Embryonic facial prominence (tissue), 1 donor: ENCODE results near the gene NFKB1.
"Not testable (repeated sequence)": the region's sequence is repeated elsewhere in the genome, so short reads cannot be mapped to it uniquely, and the experiment has no call there.

Experiments
- DNase-seq: peaks from one replicate; pipeline ENCODE4 v3.0.0-alpha.2; 2016; ENCODE audit errors: extremely low spot score

Gene NFKB1

GRCh38 chr4:102500696-102501446, at the start of gene NFKB1:
Gene NFKB1 (plus strand): TSS chr4:102501359. CDS start chr4:102525519, 24,160 bp downstream.
- DNase-seq, result peak; percentile 50

GRCh38 chr4:102452854-102453253, 48.3 kb upstream of the NFKB1 start:
- DNase-seq, result no peak

GRCh38 chr4:102453827-102454226, 47.3 kb upstream of the NFKB1 start:
- no peak for DNase-seq

GRCh38 chr4:102454268-102454667, 46.9 kb upstream of the NFKB1 start:
- no peak for DNase-seq

GRCh38 chr4:102454981-102455685, 46.0 kb upstream of the NFKB1 start:
- DNase-seq, result no peak

GRCh38 chr4:102455750-102456149, 45.4 kb upstream of the NFKB1 start:
- DNase-seq, result no peak

GRCh38 chr4:102466298-102466697, 34.9 kb upstream of the NFKB1 start:
- no peak for DNase-seq

- no peak for DNase-seq
Measured at GRCh38 chr4:102469806-102470205, 31.4 kb upstream of the NFKB1 start.

- no peak for DNase-seq
Measured at GRCh38 chr4:102472441-102473013, 28.6 kb upstream of the NFKB1 start.

GRCh38 chr4:102473476-102473875, 27.7 kb upstream of the NFKB1 start:
- no peak for DNase-seq

- no peak for DNase-seq
Measured at GRCh38 chr4:102474736-102475504, 26.2 kb upstream of the NFKB1 start.

- no peak for DNase-seq
Measured at GRCh38 chr4:102477657-102478056, 23.5 kb upstream of the NFKB1 start.

- DNase-seq, result no peak
Measured at GRCh38 chr4:102478186-102478585, 23.0 kb upstream of the NFKB1 start.

GRCh38 chr4:102479832-102480231, 21.3 kb upstream of the NFKB1 start:
- not testable (repeated sequence) for DNase-seq

- no peak for DNase-seq
Measured at GRCh38 chr4:102483120-102483519, 18.0 kb upstream of the NFKB1 start.

- DNase-seq, result not testable (repeated sequence)
Measured at GRCh38 chr4:102483990-102484692, 17.0 kb upstream of the NFKB1 start.

GRCh38 chr4:102492531-102493241, 8.5 kb upstream of the NFKB1 start:
- no peak for DNase-seq

- no peak for DNase-seq
Measured at GRCh38 chr4:102493257-102493656, 7.9 kb upstream of the NFKB1 start.

- no peak for DNase-seq
Measured at GRCh38 chr4:102493794-102494193, 7.4 kb upstream of the NFKB1 start.

- no peak for DNase-seq
Measured at GRCh38 chr4:102494603-102495002, 6.6 kb upstream of the NFKB1 start.

GRCh38 chr4:102497986-102498385, 3.2 kb upstream of the NFKB1 start:
- no peak for DNase-seq
